ENCODE results near the gene GPI. TPM values are rescaled to one million over a fixed set of nuclear protein-coding genes. Genes with fewer than 3 reads are reported as not detected.

GPI gene
- total and polyA plus RNA-seq, 2 of the 13 experiments (the other 11 are each of a cell fraction or from before 2014, with no cell fraction given) = 147 to 167 TPM

GRCh38 chr19:34404109-34404909 lies 39.3 kb downstream of the GPI start, which contains the start of gene PDCD2L (continued):
- TF ChIP-seq ZNF451 (CRISPR knock-in tag; IDR thresholded peaks at IDR 0.05) (peak; percentile 59), ZNF589 (CRISPR knock-in tag; conservative IDR thresholded peaks at IDR 0.05) (peak; percentile 87), FOXC1 (CRISPR knock-in tag; IDR thresholded peaks at IDR 0.05; ENCODE audit: borderline replicate concordance) (peak; percentile 97), REXO4 (CRISPR knock-in tag; IDR thresholded peaks at IDR 0.05; ENCODE audit: borderline replicate concordance) (0 out of 2 replicates have a peak, but pooled peaks have one; percentile 47), CENPX (CRISPR knock-in tag; IDR thresholded peaks at IDR 0.05) (no peak), PCBP2 (optimal IDR thresholded peaks at IDR 0.05; ENCODE audit: low read depth, low read length, poor library complexity, severe bottlenecking) (no peak), ZNF510 (CRISPR knock-in tag; IDR thresholded peaks at IDR 0.05; ENCODE audit: low read depth) (peak; percentile 75; the same call in 1 of the 2 replicates), HOXD1 (CRISPR knock-in tag; IDR thresholded peaks at IDR 0.05) (0 out of 2 replicates have a peak, but pooled peaks have one; percentile 80), SOX5 (CRISPR knock-in tag; IDR thresholded peaks at IDR 0.05; ENCODE audit: borderline replicate concordance) (0 out of 2 replicates have a peak, but pooled peaks have one; percentile 2), ZNF501 (CRISPR knock-in tag; IDR thresholded peaks at IDR 0.05) (peak; percentile 87), GTF3A (CRISPR knock-in tag; conservative IDR thresholded peaks at IDR 0.05) (no peak), ATF7-NPFF (CRISPR knock-in tag; IDR thresholded peaks at IDR 0.05; ENCODE audit: low read depth) (no peak), ZNF292 (CRISPR knock-in tag; IDR thresholded peaks at IDR 0.05; ENCODE audit: borderline replicate concordance, low read depth) (peak; percentile 66; the same call in 1 of the 2 replicates), ZBTB14 (CRISPR knock-in tag; IDR thresholded peaks at IDR 0.05) (peak; percentile 38; the same call in 1 of the 2 replicates), ZC3H4 (CRISPR knock-in tag; IDR thresholded peaks at IDR 0.05; ENCODE audit: borderline replicate concordance) (no peak), ZNF24 (IDR thresholded peaks at IDR 0.05) (no peak), TFDP1 (CRISPR knock-in tag; IDR thresholded peaks at IDR 0.05; ENCODE audit: borderline replicate concordance) (peak; percentile 82; the same call in 1 of the 2 replicates), MZF1 (CRISPR knock-in tag; IDR thresholded peaks at IDR 0.05; ENCODE audit: borderline replicate concordance) (peak; percentile 73; the same call in 1 of the 2 replicates), CREB1 (IDR thresholded peaks at IDR 0.05) (no peak), CREB1 (CRISPR knock-in tag; IDR thresholded peaks at IDR 0.05) (no peak), XRCC5 (optimal IDR thresholded peaks at IDR 0.05; ENCODE audit: low read length) (no peak), SNRNP70 (IDR thresholded peaks at IDR 0.05; ENCODE audit: low read depth, low read length) (no peak), ATRX (CRISPR knock-in tag; IDR thresholded peaks at IDR 0.05; ENCODE audit: borderline replicate concordance) (no peak)
- TF ChIP-seq, protein P1, sequence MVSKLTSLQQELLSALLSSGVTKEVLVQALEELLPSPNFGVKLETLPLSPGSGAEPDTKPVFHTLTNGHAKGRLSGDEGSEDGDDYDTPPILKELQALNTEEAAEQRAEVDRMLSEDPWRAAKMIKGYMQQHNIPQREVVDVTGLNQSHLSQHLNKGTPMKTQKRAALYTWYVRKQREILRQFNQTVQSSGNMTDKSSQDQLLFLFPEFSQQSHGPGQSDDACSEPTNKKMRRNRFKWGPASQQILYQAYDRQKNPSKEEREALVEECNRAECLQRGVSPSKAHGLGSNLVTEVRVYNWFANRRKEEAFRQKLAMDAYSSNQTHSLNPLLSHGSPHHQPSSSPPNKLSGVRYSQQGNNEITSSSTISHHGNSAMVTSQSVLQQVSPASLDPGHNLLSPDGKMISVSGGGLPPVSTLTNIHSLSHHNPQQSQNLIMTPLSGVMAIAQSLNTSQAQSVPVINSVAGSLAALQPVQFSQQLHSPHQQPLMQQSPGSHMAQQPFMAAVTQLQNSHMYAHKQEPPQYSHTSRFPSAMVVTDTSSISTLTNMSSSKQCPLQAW (CRISPR knock-in tag; IDR thresholded peaks at IDR 0.05) = peak; percentile 67
- TF ChIP-seq, protein P2, sequence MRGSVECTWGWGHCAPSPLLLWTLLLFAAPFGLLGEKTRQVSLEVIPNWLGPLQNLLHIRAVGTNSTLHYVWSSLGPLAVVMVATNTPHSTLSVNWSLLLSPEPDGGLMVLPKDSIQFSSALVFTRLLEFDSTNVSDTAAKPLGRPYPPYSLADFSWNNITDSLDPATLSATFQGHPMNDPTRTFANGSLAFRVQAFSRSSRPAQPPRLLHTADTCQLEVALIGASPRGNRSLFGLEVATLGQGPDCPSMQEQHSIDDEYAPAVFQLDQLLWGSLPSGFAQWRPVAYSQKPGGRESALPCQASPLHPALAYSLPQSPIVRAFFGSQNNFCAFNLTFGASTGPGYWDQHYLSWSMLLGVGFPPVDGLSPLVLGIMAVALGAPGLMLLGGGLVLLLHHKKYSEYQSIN (CRISPR knock-in tag; IDR thresholded peaks at IDR 0.05; ENCODE audit: borderline replicate concordance) = no peak
